GM10847 (cell line): ENCODE measurements around the gene CRIP1.

Experiments
- POLR2A ChIP-seq: IDR thresholded peaks from 2 replicates; pipeline ENCODE4 v1.6.1; 2011; ENCODE audit not compliant: insufficient read length; ENCODE audit errors: extremely low read depth

CRIP1 gene

GRCh38 chr14:105480807-105481801 is 5.6 kb upstream of the CRIP1 start:
- no peak for TF ChIP-seq POLR2A

GRCh38 chr14:105481886-105482457 is 4.7 kb upstream of the CRIP1 start:
- no peak for TF ChIP-seq POLR2A

GRCh38 chr14:105482486-105483110 is 4.1 kb upstream of the CRIP1 start:
- no peak for TF ChIP-seq POLR2A

GRCh38 chr14:105483300-105484068 is 3.2 kb upstream of the CRIP1 start:
- no peak for TF ChIP-seq POLR2A

- TF ChIP-seq POLR2A: no peak
Measured at GRCh38 chr14:105484069-105484996, 2.4 kb upstream of the CRIP1 start.

GRCh38 chr14:105484997-105485393 is 1.7 kb upstream of the CRIP1 start:
- TF ChIP-seq POLR2A: no peak

GRCh38 chr14:105485739-105486162 is 935 bp upstream of the CRIP1 start:
- TF ChIP-seq POLR2A: no peak

GRCh38 chr14:105486974-105487448 is 325 bp downstream of the CRIP1 start:
- peak; percentile 65 for TF ChIP-seq POLR2A

GRCh38 chr14:105487449-105487985 is 831 bp downstream of the CRIP1 start:
- TF ChIP-seq POLR2A: peak; percentile 12

GRCh38 chr14:105487986-105488777 is 1.5 kb downstream of the CRIP1 start:
- no peak for TF ChIP-seq POLR2A

GRCh38 chr14:105488781-105489541 is 2.3 kb downstream of the CRIP1 start:
- no peak for TF ChIP-seq POLR2A

GRCh38 chr14:105489542-105490266 is 3.0 kb downstream of the CRIP1 start:
- TF ChIP-seq POLR2A: no peak

GRCh38 chr14:105490267-105490571 is 3.5 kb downstream of the CRIP1 start:
- no peak for TF ChIP-seq POLR2A
